Naive thymus-derived CD4-positive, alpha-beta T cell (primary cell): ENCODE measurements around the gene CACYBP. TPM values are rescaled to one million over a fixed set of nuclear protein-coding genes. Genes with fewer than 3 reads are reported as not detected.

Source experiments
- ATAC-seq: fragments of 150-1000 bp; cut with Tn5 transposase; 2 replicates; pipeline ENCODE4 v1.10.0; 2021; ENCODE audit warnings: mild to moderate bottlenecking, moderate library complexity
- CTCF ChIA-PET: fragments of 350-600 bp; sonication (Branson Sonifier 250); formaldehyde crosslinking; loops from one replicate; lab custom pipeline; 2021; ENCODE audit warnings: antibody characterized with exemption; lab: Charles Lee
- POLR2A ChIA-PET: fragments of 350-600 bp; sonication (Branson Sonifier 250); formaldehyde crosslinking; loops from one replicate; lab custom pipeline; 2021; ENCODE audit warnings: antibody characterized with exemption, inconsistent platforms; lab: Charles Lee
- DNase-seq, 9 donors: peaks; one replicate each; pipeline versions ENCODE4 v3.0.0 to v3.0.0-alpha.2; 2020 to 2022; ENCODE audit warnings: mixed read lengths in 1 of 9
- H3K27ac ChIP-seq: one replicate; pipeline ENCODE4 v1.7.0; 2013; ENCODE audit warnings: mild to moderate bottlenecking, low read depth, low read length, moderate library complexity
- H3K27me3 ChIP-seq, 2 donors: one replicate each; pipeline ENCODE4 v1.7.0; 2013; ENCODE audit warnings: low read length in 2 of 2, mild to moderate bottlenecking in 2 of 2, moderate library complexity in 2 of 2; ENCODE audit not compliant: control insufficient read depth in 2 of 2, insufficient read depth in 2 of 2
- H3K36me3 ChIP-seq, 3 experiments: 1 replicate in 2 of 3; 2 replicates in 1 of 3; pipeline ENCODE4 v1.7.0; 2013; ENCODE audit warnings: low read length in 3 of 3, mild to moderate bottlenecking in 3 of 3, moderate library complexity in 1 of 3; ENCODE audit not compliant: insufficient read depth in 3 of 3, control insufficient read depth in 2 of 3
- H3K4me1 ChIP-seq, 2 donors: one replicate each; pipeline ENCODE4 v1.7.0; 2013; ENCODE audit warnings: low read length in 2 of 2, mild to moderate bottlenecking in 2 of 2, moderate library complexity in 1 of 2; ENCODE audit not compliant: control insufficient read depth in 2 of 2, insufficient read depth in 2 of 2
- H3K4me3 ChIP-seq: 2 replicates; pipeline ENCODE4 v1.7.0; 2013; ENCODE audit warnings: mild to moderate bottlenecking, low read length
- H3K9me3 ChIP-seq, 3 experiments: 1 replicate in 2 of 3; 2 replicates in 1 of 3; pipeline ENCODE4 v1.7.0; 2013; ENCODE audit warnings: low read length in 3 of 3; ENCODE audit not compliant: control insufficient read depth in 2 of 3
- H3K27ac Mint-ChIP-seq, 9 donors: one replicate each; pipeline ENCODE4 v1.8.0; 2020 to 2022; ENCODE audit warnings: mixed read lengths in 9 of 9, mild to moderate bottlenecking in 8 of 9, moderate library complexity in 5 of 9, inconsistent platforms in 2 of 9
- H3K27me3 Mint-ChIP-seq, 5 donors: one replicate each; pipeline ENCODE4 v1.8.0; 2021 to 2022; ENCODE audit warnings: mixed read lengths in 5 of 5, mild to moderate bottlenecking in 1 of 5
- H3K36me3 Mint-ChIP-seq, 5 donors: one replicate each; pipeline ENCODE4 v1.8.0; 2020 to 2022; ENCODE audit warnings: mixed read lengths in 5 of 5, mild to moderate bottlenecking in 3 of 5, inconsistent platforms in 1 of 5
- H3K4me1 Mint-ChIP-seq, 7 donors: one replicate each; pipeline ENCODE4 v1.8.0; 2020 to 2022; ENCODE audit warnings: mixed read lengths in 7 of 7, mild to moderate bottlenecking in 3 of 7, inconsistent platforms in 1 of 7
- H3K4me3 Mint-ChIP-seq, 10 donors: one replicate each; pipeline ENCODE4 v1.8.0; 2020 to 2022; ENCODE audit warnings: mild to moderate bottlenecking in 10 of 10, mixed read lengths in 10 of 10, moderate library complexity in 6 of 10, inconsistent platforms in 2 of 10
- H3K9me3 Mint-ChIP-seq, 11 donors: one replicate each; pipeline ENCODE4 v1.8.0; 2020 to 2022; ENCODE audit warnings: mixed read lengths in 11 of 11, mild to moderate bottlenecking in 4 of 11, inconsistent platforms in 1 of 11, moderate library complexity in 1 of 11
- intact Hi-C, 2 donors: fragments of 100-400 bp; cut with micrococcal nuclease; formaldehyde crosslinking; loops; one replicate each; pipeline ENCODE4 v1.15.1; 2023
- polyA plus RNA-seq, 2 donors: library from polyadenylated mRNA; unstranded; fragments of 300-500 nt; fragmentation: Illumina TruSeq; gene quantifications; one replicate each; pipeline ENCODE4 v1.2.3, GENCODE V29; 2021
- total RNA-seq, 6 experiments: library from RNA in 5 of 6; stranded (reverse) in 5 of 6; gene quantifications; 1 replicate in 5 of 6; 2 replicates in 1 of 6; pipeline ENCODE4 v1.2.3 and lab custom pipeline; 2021 to 2026

CACYBP gene
- total and polyA plus RNA-seq, 7 experiments from 2014 or later, result 70.8 to 192 (median 101) TPM

DNA sequence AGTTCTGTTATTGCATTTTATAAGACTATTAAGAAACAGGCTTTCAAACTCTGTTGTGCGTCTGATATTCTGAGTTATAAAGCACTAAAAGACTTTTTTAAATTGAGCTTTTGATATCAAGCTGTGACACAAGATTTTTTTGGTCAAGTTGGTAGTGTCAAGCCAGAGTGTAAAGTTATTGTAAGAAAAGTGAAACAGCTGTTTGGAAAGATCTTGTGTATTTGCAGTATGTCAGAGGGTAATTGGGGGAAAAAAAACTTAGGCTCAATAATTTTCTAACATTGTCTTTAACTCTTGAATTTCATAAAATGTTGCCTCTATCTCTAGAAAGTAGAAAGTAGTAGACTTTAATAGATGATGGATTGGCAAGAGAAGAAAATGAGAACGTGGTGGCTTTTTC lies 3.8 kb downstream of the CACYBP start:
- Mint-ChIP-seq H3K9me3 (no peaks in the 10 kb centered on the region), H3K27ac (peak overlapping the region; percentile 5 to 86 (median 73)), H3K4me3 (peak overlapping the region in 8 of 10 donors; percentile 3 to 52 (median 32)), H3K4me1 (peaks cover 39 to 62% (median 52%) of the 10 kb centered on the region in 7 donors), H3K27me3 (no peaks in the 10 kb centered on the region), H3K36me3 (peaks cover 0 to 25% (median 3%) of the 10 kb centered on the region in 5 donors)
- Histone ChIP-seq H3K4me1 (peaks cover 3 to 11% of the 10 kb centered on the region in 2 donors), H3K4me3 (no peak overlapping the region), H3K27ac (peak overlapping the region; percentile 12), H3K9me3 (no peaks in the 10 kb centered on the region), H3K36me3 (peaks cover 6 to 40% (median 11%) of the 10 kb centered on the region in 3 experiments), H3K27me3 (no peaks in the 10 kb centered on the region)
- ChIA-PET POLR2A (interaction anchor here (0.7 to 4.2 kb wide), 5 partner anchors 13 to 204 kb away, joined by 3 to 31 read pairs (median 5); partner anchors contain the start of gene MRPS14), CTCF (interaction anchor here (1.9 kb wide), 1 partner anchor 19 kb away, joined by 4 read pairs; the partner anchor contains the start of gene MRPS14)
- no peak for ATAC-seq
- no peak for DNase-seq
- intact Hi-C loops, result no loop called here

DNA sequence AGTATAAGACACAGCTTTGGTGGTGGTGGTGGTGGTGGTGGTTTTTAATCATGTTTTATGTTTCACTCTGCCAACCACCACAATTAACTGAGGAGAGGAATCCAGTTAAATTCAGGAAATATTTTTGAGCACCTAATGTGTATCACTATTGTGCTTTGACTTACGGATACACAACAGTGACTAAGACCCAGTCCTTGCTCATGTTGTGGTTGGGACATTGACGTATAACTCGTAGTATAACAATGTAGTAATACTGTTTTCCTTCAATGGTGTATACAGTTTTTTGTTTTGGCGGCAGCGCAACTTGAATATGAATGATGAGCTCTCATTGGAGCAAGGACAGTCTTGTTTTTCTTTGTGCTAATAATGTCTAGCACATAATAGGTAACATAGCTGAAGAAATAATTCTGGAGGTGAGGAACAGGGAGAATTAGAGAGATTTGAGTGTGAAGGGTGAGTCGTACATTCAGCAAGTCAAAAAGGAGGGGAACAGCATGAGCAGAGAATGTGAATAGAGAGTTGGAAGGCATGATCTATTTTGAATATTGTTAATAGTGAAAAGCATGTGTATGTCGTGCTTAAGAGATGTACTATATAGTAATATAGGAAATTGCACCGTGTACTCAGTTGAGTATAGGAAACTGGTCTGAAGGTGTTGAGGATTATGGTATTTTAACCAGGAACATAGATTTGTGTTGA lies 5.5 kb downstream of the CACYBP start:
- intact Hi-C loops, result no loop called here
- Histone ChIP-seq H3K27me3 (no peaks in the 10 kb centered on the region), H3K4me3 (no peak overlapping the region), H3K27ac (no peak overlapping the region), H3K9me3 (no peaks in the 10 kb centered on the region), H3K4me1 (peaks cover 3 to 10% of the 10 kb centered on the region in 2 donors), H3K36me3 (peaks cover 8 to 53% (median 14%) of the 10 kb centered on the region in 3 experiments)
- no peak for DNase-seq
- H3K9me3 Mint-ChIP-seq, result no peaks in the 10 kb centered on the region
- no peaks in the 10 kb centered on the region for H3K27me3 Mint-ChIP-seq
- peak overlapping the region in 6 of 9 donors; percentile 0 to 75 (median 24) for H3K27ac Mint-ChIP-seq
- CTCF ChIA-PET, result no interaction called here
- H3K4me3 Mint-ChIP-seq, result no peak overlapping the region
- POLR2A ChIA-PET, result interaction anchor here (0.6 to 4.2 kb wide), 5 partner anchors 11 to 214 kb away, joined by 3 to 31 read pairs (median 3); partner anchors contain the start of gene MRPS14
- peaks cover 42 to 65% (median 55%) of the 10 kb centered on the region in 7 donors for H3K4me1 Mint-ChIP-seq
- H3K36me3 Mint-ChIP-seq, result peaks cover 5 to 30% (median 9%) of the 10 kb centered on the region in 5 donors
- no peak for ATAC-seq

DNA sequence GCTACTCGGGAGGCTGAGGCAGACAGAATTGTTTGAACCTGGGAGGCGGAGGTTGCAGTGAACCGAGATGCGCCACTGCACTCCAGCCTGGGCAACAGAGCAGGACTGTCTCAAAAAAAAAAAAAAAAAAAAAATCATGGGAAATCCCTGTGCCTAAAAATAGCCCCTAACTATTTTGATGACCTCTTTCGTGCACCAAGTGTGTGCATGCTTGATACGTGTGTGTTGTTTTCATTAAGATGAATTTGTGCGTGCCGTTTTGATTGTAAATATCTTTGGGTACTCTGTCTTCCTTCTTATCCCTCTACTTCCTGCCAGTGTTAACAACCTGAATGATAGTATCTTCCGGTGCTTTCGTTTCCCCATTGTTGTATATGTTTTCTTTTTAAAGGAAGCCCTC lies 9.8 kb downstream of the CACYBP start:
- Mint-ChIP-seq H3K4me3 (no peak overlapping the region), H3K36me3 (peaks cover 19 to 44% (median 23%) of the 10 kb centered on the region in 5 donors)

DNA sequence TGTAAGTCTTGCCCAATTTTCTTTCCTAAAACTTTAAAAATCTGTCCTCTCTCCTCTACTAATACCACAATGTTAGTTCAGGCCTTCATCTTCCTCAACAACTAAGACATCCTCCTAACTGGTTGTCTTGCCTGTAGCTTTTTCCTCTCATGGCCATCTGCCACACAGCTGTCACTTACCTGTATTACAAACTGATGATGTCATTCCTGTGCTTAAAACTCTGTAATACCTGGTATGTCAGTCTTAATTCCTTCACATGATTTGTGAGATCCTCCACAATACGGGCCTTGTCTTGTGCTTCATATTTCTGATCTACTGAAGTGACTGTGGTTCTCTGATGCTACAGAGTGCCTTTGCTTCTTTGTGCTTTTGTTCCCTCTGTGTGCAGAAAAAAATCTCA lies 13.7 kb downstream of the CACYBP start:
- Mint-ChIP-seq H3K9me3 (peaks cover 0 to 1% (median 0%) of the 10 kb centered on the region in 11 donors), H3K27ac (peak overlapping the region in 2 of 9 donors; percentile 27 to 68), H3K27me3 (no peaks in the 10 kb centered on the region), H3K4me3 (no peak overlapping the region), H3K36me3 (peaks cover 20 to 46% (median 30%) of the 10 kb centered on the region in 5 donors), H3K4me1 (peaks cover 0 to 19% (median 8%) of the 10 kb centered on the region in 7 donors)
- intact Hi-C loops, result no loop called here
- no peak overlapping the region for H3K27ac ChIP-seq
- DNase-seq (no peak), ATAC-seq (no peak)
- ChIA-PET CTCF (interaction anchor here (1.0 kb wide), 1 partner anchor 16 kb away, joined by 3 read pairs; no protein-coding TSS in a partner anchor), POLR2A (interaction anchor here (1.2 to 1.5 kb wide), 2 partner anchors 10 to 13 kb away, joined by 4 read pairs; partner anchors contain the start of gene MRPS14)
- no peaks in the 10 kb centered on the region for H3K9me3 ChIP-seq
- peaks cover 25 to 97% (median 40%) of the 10 kb centered on the region in 3 experiments for H3K36me3 ChIP-seq
- H3K27me3 ChIP-seq, result no peaks in the 10 kb centered on the region
- no peak overlapping the region for H3K4me3 ChIP-seq
- H3K4me1 ChIP-seq, result no peaks in the 10 kb centered on the region

More for the DNA sequence above, 9.8 kb downstream of the CACYBP start:
- intact Hi-C loops, result no loop called here
- no peaks in the 10 kb centered on the region for H3K9me3 ChIP-seq
- H3K27me3 ChIP-seq, result no peaks in the 10 kb centered on the region
- peak overlapping the region in 4 of 9 donors; percentile 6 to 68 (median 43) for H3K27ac Mint-ChIP-seq
- H3K27ac ChIP-seq, result no peak overlapping the region
- no peaks in the 10 kb centered on the region for H3K4me1 ChIP-seq
- peaks cover 0 to 1% (median 0%) of the 10 kb centered on the region in 11 donors for H3K9me3 Mint-ChIP-seq
- H3K4me3 ChIP-seq, result no peak overlapping the region
- H3K27me3 Mint-ChIP-seq, result no peaks in the 10 kb centered on the region
- CTCF ChIA-PET, result no interaction called here
- H3K4me1 Mint-ChIP-seq, result peaks cover 13 to 28% (median 19%) of the 10 kb centered on the region in 7 donors
- DNase-seq (no peak), ATAC-seq (no peak)
- H3K36me3 ChIP-seq, result peaks cover 28 to 93% (median 34%) of the 10 kb centered on the region in 3 experiments
- POLR2A ChIA-PET, result interaction anchor here (2.7 kb wide), 1 partner anchor 14 kb away, joined by 11 read pairs; the partner anchor contains the start of gene MRPS14

DNA sequence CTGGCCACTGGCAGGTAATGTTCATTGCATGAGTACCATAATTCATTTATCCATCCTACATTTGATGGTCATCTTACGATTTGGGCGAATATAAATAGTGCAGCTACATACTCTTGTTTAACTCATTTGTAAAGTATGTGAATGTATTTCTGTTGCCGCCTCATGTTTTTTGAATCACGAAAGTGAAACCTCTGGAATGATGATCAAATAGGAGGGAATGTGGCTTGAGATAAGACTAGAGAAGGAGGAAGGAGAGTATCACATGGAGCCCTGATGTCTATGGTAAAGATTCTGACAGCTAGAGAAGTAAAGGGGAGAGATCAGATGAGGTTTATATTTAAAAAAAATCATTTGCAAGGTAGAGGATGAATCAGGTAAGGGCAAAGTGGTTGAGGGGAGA lies 15.5 kb downstream of the CACYBP start:
- H3K27ac ChIP-seq, result no peak overlapping the region
- H3K4me3 ChIP-seq, result no peak overlapping the region
- H3K9me3 Mint-ChIP-seq, result peaks cover 0 to 1% (median 0%) of the 10 kb centered on the region in 11 donors
- H3K36me3 ChIP-seq, result peaks cover 21 to 80% (median 37%) of the 10 kb centered on the region in 3 experiments
- ATAC-seq (no peak), DNase-seq (no peak)
- H3K27me3 ChIP-seq, result no peaks in the 10 kb centered on the region
- H3K4me1 Mint-ChIP-seq, result peaks cover 4 to 17% (median 10%) of the 10 kb centered on the region in 7 donors
- H3K4me1 ChIP-seq, result no peaks in the 10 kb centered on the region
- peaks cover 15 to 43% (median 25%) of the 10 kb centered on the region in 5 donors for H3K36me3 Mint-ChIP-seq
- intact Hi-C loops, result no loop called here
- no peaks in the 10 kb centered on the region for H3K27me3 Mint-ChIP-seq
- H3K9me3 ChIP-seq, result no peaks in the 10 kb centered on the region
- H3K27ac Mint-ChIP-seq, result peak overlapping the region in 5 of 9 donors; percentile 4 to 81 (median 33)
- POLR2A ChIA-PET, result interaction anchor here (1.1 to 2.9 kb wide), 2 partner anchors 11 to 15 kb away, joined by 3 to 13 read pairs; partner anchors contain the start of gene CACYBP
- H3K4me3 Mint-ChIP-seq, result no peak overlapping the region
- CTCF ChIA-PET, result interaction anchor here (0.8 kb wide), 1 partner anchor 16 kb away, joined by 3 read pairs; no protein-coding TSS in a partner anchor

DNA sequence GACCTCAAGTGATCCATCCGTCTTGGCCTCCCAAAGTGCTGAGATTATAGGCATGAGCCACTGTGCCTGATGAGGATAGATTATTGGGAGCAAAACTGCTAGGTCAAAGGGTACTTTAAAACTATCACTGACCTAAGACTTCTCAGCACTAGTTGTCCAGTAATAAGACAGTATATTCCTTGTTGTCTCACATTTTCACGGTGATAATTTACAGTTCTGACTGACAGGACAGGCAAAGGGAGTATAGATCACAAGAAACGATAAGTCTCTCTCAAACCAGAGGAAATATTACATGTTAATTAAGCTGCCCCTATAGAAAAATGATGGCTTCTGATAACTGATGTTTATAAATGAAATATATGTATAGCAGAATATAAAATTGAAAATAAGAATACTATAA lies 19.8 kb downstream of the CACYBP start:
- ChIA-PET POLR2A (interaction anchor here (2.3 kb wide), 1 partner anchor 19 kb away, joined by 7 read pairs; no protein-coding TSS in a partner anchor), CTCF (interaction anchor here (0.6 kb wide), 1 partner anchor 20 kb away, joined by 3 read pairs; no protein-coding TSS in a partner anchor)
- intact Hi-C loops, result no loop called here
- Histone ChIP-seq H3K27me3 (no peaks in the 10 kb centered on the region), H3K27ac (no peak overlapping the region), H3K36me3 (peaks cover 7 to 43% (median 10%) of the 10 kb centered on the region in 3 experiments), H3K4me1 (peaks cover 6 to 12% of the 10 kb centered on the region in 2 donors), H3K4me3 (no peak overlapping the region), H3K9me3 (no peaks in the 10 kb centered on the region)
- Mint-ChIP-seq H3K27me3 (no peaks in the 10 kb centered on the region), H3K9me3 (peaks cover 0 to 4% (median 0%) of the 10 kb centered on the region in 11 donors), H3K4me1 (peaks cover 32 to 41% (median 38%) of the 10 kb centered on the region in 7 donors), H3K27ac (peak overlapping the region in 1 of 9 donors; percentile 27), H3K4me3 (no peak overlapping the region), H3K36me3 (peaks cover 4 to 21% (median 7%) of the 10 kb centered on the region in 5 donors)
- no peak for ATAC-seq
- DNase-seq, result no peak
